ES-I3 (cell line): Measurements from ENCODE around the gene CLEC11A.

Experiments used
- H3K36me3 ChIP-seq: 2 replicates; pipeline ENCODE4 v1.6.1; 2013; ENCODE audit warnings: mild to moderate bottlenecking, low read length, control low read depth, moderate library complexity; ENCODE audit not compliant: insufficient read depth
- H3K4me1 ChIP-seq: 2 replicates; pipeline ENCODE4 v1.6.1; 2013; ENCODE audit warnings: mild to moderate bottlenecking, control low read depth, low read length; ENCODE audit not compliant: insufficient read depth
- H3K9ac ChIP-seq: 2 replicates; pipeline ENCODE4 v1.6.1; 2013; ENCODE audit warnings: low read depth, mild to moderate bottlenecking, low read length, moderate library complexity
- H3K9me3 ChIP-seq: 2 replicates; pipeline ENCODE4 v1.6.1; 2013; ENCODE audit warnings: mild to moderate bottlenecking, low read length, moderate library complexity; ENCODE audit not compliant: control insufficient read depth, insufficient read depth

CLEC11A gene

DNA sequence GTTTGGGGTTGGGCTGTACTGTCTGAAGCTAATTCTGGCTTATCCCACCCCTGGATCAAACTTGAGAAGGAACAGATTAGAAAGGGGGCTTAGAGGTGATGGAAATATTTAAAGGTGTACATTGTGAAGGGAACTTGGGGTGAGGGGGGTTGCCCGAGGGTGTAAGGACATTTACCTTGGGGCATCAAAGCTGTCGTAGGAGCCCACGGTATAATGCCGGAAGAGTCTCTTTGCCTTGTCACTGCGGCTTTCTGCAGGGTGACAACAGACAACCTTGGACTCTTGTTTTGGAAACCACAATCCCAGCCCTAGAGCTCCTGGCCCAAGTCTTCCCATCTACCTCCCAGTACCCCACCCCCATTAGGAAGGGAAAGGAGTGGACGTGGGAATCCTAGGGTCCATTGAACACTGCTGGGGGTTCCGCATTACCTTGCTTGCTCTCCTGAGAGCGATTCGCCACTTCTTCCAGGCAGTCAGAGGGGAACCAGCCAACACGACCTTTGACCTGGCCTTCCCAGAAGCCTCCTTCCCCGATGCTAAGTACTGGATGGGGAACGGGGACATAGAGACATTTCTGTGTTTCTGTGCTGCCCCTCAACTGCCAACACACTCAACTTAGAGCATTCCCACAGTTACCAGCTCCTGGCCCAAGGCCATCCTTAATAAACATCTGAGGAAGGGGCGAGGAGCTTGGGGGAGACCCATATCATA, 25.6 kb upstream of the CLEC11A start:
- Histone ChIP-seq H3K9ac (no peak overlapping the region), H3K9me3 (no peaks in the 10 kb centered on the region), H3K4me1 (peaks cover 3% of the 10 kb centered on the region; the same call in 1 of the 2 replicates), H3K36me3 (no peaks in the 10 kb centered on the region)

DNA sequence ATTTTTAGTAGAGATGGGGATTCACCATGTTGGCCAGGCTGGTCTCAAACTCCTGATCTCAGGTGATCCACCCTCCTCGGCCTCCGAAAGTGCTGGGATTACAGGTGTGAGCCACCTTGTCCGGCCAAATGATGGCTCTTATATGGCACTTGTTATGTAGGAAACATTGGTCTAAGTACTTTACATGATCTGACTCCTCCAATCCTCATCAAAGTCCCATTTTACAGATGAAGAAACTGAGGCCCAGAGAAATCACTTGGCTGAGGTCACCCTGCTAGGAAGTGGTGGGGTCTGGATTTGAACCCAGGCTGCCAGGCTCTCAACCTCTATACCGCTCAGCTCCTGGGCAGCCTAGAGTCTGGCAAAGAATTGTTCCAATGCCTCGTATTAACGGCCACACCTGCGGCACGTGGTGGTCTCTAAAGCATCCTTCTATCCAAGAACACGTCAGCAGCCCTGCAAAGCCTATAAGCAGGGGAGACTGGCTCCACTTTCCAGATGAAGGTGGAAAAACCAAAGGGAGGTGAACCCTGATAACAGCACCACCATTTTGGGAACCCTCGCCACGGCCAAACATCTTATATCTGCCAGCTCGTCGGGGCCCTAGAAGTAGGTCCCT, 21.7 kb upstream of the CLEC11A start:
- peaks cover 3% of the 10 kb centered on the region; the same call in 1 of the 2 replicates for H3K4me1 ChIP-seq
- H3K36me3 ChIP-seq: no peaks in the 10 kb centered on the region
- H3K9me3 ChIP-seq: no peaks in the 10 kb centered on the region
- no peak overlapping the region for H3K9ac ChIP-seq

DNA sequence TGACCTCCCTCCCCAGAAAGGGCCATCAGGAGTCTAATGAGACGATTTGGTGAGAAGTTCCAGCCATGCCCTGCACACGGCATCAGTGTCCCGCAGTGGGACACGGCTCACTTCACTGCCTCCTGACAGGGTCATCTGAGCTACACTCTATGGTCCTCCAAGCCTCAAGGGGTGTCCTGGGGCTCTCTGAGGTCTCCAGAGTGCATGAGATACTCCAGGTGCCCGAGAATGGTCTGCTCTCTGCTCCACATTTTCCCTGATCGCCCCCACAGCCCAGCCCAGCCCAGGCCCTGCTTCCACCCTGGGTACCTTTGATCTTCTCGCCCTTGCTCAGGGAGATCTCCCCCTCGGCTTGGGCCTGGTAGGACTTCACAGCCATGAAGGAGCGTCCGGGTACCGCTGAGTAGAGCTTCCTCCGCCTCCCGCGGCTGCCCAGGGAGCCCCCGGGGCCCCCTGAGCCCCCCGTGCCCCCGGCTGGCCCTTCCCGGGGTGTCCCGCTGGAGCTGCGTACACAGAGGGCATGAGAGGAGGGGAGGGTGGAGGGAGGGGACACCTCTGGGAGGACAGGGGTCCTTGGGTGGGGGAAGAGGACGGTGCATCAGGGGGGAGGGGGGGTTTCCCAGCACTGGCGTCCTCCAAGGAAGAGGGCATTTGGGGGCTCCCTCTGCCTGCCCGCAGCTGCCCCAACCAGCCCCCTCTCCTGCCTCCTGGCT, 20.9 kb upstream of the CLEC11A start:
- no peak overlapping the region for H3K9ac ChIP-seq
- no peaks in the 10 kb centered on the region for H3K36me3 ChIP-seq
- no peaks in the 10 kb centered on the region for H3K9me3 ChIP-seq
- peaks cover 3% of the 10 kb centered on the region; the same call in 1 of the 2 replicates for H3K4me1 ChIP-seq

DNA sequence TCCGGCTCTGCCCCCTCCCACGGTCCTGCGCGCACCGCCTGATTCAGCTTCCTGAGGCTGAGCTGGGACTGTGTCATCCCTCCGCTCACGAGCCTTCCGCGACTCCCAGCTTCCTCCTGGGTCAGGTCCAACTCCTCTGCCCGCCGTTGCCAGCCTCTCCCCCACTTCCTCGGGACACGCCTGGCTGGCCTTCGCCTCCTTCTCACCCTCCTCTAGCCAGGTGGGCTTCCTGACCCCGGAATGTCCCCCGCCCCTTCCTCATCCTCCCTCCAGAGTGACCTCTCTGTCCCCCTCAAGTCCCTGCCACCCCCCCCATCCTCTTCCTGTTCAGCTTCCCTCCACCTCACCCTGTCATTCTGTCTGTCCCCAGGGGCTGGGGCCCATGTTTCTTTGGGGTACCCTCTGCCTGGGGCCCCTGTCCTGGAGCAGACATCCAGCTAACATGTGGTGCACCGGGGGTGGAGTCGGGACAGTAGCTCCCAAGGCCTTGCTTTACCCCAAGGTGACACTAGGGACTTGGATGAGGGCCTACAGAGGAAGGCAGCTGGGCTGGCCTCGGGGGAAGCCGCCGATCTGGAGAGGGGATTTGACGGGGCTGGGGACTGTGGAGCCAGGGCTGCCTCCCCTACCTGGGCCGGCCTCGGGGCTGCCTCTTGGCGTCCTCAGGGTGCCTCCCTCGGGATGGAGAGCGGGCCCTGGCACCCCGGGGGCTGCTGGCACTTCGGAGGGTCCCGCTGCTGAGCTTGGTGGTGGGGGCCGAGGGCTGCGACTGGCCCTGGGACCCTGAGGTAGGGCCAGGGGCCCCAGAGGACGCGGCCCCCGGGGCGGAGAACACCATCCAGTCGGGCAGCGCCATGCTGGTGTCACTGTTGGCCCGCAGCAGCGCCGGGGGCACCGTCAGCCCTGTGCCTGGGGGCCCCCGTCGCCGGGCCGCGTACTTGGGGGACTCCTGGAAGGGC, 20.0 kb upstream of the CLEC11A start:
- H3K9me3 ChIP-seq: no peaks in the 10 kb centered on the region
- H3K4me1 ChIP-seq: peaks cover 3% of the 10 kb centered on the region; the same call in 1 of the 2 replicates
- no peaks in the 10 kb centered on the region for H3K36me3 ChIP-seq
- H3K9ac ChIP-seq: no peak overlapping the region

DNA sequence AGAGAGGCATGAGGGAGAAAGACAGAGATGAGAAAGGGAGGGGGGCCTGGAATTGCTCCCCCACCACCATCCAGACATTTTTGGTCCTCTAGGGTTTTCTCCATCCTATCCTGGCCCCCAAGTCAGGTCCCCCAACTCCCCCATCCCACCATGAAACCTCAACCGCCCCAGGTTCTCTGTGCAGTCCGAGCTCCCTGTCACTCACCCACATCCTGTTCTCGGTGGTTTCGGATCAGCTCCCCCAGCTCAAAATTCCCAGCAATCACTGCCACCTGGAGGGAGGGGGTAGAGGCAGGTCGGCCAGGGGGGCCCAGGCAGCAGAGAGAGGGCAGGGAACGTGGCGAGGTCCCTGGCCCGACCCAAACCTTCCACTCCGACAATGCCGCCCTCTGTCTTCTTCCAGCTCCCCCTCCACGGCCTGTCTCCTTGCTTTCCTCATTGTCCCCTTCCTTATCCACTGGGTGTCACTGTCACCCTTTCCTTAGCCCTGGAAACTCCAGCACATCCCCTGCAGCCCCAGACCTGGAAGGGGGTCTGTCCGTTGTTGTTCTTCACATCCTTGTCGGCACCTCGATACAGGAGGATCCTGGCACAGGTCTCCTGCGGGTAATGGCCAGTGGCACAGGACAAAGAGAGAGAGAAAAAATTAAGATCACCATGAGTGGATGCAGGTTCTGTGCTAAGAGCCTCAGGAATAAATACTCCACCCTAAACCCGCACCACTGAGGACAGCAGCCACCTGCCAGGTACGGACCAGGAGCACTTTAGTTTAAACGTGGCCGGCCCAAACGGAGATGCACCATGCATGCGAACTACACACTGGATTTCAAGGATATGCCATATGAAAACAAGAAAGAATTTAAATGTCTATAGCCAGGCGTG, 19.0 kb upstream of the CLEC11A start:
- no peaks in the 10 kb centered on the region for H3K9me3 ChIP-seq

DNA sequence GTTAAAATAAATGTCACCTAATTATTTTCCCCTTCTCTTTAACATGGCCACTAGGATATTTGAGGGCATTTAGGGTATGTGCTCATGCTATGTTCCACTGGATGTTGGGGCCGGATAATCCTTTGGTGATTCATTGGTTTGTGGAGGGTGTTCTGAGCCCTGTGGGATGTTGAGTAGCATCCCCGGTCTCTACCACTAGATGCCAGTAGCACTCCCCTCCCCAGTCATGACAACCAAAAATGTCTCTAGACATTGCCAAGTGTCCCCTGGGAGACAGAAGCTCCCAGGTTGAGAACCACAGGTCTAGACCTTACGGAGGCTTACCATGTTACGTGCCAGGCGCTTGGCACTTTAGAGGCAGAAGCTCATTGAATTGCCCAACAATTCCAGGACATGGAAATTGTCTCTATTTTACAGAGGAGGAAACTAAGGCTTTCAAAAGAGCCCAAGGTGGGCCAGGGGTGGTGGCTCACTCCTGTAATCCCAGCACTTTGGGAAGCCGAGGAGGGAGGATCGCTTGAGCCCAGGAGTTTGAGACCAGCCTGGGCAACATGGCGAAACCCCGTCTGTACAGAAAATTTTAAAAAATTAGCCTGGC, 17.6 kb upstream of the CLEC11A start:
- H3K9ac ChIP-seq: no peak overlapping the region
- peaks cover 3% of the 10 kb centered on the region; the same call in 1 of the 2 replicates for H3K4me1 ChIP-seq
- no peaks in the 10 kb centered on the region for H3K36me3 ChIP-seq
- H3K9me3 ChIP-seq: no peaks in the 10 kb centered on the region

More for the DNA sequence above, 19.0 kb upstream of the CLEC11A start:
- Histone ChIP-seq H3K36me3 (no peaks in the 10 kb centered on the region), H3K9ac (no peak overlapping the region), H3K4me1 (peaks cover 3% of the 10 kb centered on the region; the same call in 1 of the 2 replicates)

DNA sequence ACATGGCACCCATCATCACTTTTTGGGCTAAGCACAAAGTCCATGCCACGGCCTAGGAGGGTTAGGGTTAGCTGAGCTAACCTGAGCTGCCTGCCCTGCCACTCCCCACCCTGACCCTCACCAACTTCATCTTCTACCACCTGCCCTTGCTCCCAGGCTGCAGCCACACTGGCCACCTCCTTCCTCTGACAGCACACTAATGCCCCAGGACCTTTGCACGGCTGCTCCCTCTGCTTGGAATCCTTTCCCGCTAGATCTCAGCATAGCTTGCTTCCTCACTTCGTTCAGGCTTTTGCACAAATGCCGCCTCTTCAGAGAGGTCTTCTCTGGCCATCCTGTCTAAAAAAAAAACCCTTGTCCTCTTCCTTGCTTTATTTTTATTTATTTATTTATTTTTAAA, 16.8 kb upstream of the CLEC11A start:
- Histone ChIP-seq H3K4me1 (peaks cover 3% of the 10 kb centered on the region; the same call in 1 of the 2 replicates), H3K9me3 (no peaks in the 10 kb centered on the region), H3K36me3 (no peaks in the 10 kb centered on the region), H3K9ac (no peak overlapping the region)

DNA sequence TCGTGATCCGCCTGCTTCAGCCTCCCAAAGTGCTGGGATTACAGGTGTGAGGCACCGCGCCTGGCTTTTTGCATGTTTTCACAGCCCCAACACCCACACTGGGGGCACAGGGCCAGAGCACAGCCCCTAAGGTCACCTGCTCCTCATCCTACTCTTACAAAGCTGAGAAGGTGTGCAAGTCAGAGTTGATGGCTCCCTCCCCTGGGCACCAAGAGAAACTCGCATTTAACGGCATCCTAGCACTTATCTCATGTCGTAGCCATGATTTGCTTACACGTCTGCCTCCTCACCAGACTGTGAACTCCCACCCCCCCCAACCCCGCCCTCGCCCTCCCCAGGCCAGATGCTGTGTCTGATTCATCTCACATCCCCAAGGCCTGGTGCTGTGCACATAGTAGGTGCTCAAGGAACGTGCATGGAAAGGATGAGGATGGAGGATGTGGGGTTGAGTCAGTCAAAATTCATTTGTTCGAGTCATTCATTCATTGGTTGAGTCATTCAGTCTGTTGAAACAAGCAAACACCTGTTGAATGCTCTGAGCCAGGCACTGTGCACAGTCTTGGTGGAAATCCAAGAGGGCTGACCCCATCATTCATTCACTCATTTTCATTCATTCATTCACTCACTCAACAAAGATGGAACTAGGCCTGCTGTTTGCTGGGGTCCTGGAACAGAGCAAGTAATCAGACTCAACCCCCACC, 14.8 kb upstream of the CLEC11A start:
- peaks cover 3% of the 10 kb centered on the region; the same call in 1 of the 2 replicates for H3K4me1 ChIP-seq
- H3K36me3 ChIP-seq: no peaks in the 10 kb centered on the region
- no peak overlapping the region for H3K9ac ChIP-seq
- no peaks in the 10 kb centered on the region for H3K9me3 ChIP-seq

DNA sequence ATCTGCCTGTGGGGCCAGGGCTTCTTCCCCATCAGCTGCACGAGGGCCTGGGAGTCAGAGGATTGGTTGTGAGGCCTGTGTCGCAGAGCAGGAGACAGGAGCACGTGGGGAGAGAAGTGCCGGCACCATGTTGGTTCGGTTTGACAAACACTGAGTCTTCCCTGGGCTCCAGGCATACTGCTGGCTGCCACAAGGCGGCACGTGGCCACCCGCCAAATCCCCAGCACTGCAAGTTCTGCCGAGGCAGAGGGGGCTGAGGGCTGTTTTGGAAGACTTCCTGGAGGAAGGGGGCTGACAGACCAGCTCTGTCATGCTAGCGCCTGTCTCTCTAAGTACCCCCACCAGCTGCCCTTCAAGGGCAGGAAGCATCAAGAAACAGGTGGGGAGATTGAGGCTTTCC, 13.1 kb upstream of the CLEC11A start:
- Histone ChIP-seq H3K9ac (no peak overlapping the region), H3K36me3 (no peaks in the 10 kb centered on the region), H3K9me3 (no peaks in the 10 kb centered on the region), H3K4me1 (no peaks in the 10 kb centered on the region)

DNA sequence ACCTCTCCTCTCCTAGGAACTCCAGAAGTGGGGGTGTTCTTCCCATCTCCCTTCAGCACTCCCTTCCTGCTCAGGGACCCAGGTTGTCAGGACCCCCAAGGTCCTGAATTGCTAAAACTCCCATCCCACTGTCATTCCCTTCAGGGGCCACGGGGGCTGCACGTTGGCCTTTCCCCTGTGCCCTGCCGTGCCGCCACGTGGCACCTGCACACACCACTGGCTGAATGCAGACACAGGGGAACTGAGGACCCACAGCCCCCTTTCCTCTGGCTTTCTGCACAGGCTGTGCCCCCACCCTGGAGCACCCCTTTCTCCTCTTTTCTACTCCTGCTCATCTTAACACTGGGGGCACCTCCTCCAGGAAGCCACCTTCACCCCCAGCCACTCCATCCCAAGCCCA, 12.6 kb upstream of the CLEC11A start:
- no peaks in the 10 kb centered on the region for H3K4me1 ChIP-seq
- H3K9me3 ChIP-seq: no peaks in the 10 kb centered on the region
- H3K36me3 ChIP-seq: no peaks in the 10 kb centered on the region
- no peak overlapping the region for H3K9ac ChIP-seq

DNA sequence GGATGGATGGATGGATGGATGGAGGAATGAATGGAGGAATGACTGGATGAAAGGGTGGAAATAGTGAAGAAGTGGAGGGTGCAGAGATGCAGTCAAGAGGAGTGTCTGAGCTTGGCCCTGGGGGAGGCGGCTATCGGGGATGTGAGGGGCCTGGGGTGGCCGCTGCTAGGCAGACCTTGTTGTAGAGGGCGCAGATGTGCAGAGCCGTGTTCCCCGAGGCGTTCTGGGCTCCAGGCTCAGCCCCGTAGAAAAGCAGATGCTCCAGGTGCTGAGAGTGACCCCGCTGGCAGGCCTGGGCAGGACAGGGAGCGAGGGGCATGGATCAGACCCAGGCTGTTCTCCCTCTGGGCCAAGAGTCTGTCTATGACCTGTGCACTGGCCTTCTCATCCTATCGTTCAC, 12.0 kb upstream of the CLEC11A start:
- Histone ChIP-seq H3K9ac (no peak overlapping the region), H3K36me3 (no peaks in the 10 kb centered on the region), H3K4me1 (no peaks in the 10 kb centered on the region), H3K9me3 (no peaks in the 10 kb centered on the region)

DNA sequence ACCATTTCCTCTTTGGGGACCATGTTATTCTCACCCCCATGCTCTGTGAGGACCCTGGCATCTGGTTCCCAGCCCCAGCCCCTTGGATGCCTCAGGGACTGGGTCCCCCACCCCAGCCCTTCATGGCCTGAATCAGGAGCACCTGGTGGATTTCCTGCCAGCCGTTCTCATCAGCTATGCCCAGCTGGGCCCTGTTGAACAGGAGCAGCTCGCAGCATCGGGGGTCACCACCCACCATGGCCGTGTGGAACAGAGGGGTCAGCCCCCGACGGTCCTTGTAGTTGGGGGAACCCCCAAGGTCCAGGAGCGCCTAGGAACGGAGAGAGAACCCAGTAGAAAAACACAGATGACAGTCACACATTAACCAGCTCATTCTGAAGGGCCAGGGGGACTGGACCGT, 11.4 kb upstream of the CLEC11A start:
- H3K36me3 ChIP-seq: no peaks in the 10 kb centered on the region

More for the DNA sequence above, 11.4 kb upstream of the CLEC11A start:
- Histone ChIP-seq H3K9me3 (no peaks in the 10 kb centered on the region), H3K4me1 (no peaks in the 10 kb centered on the region), H3K9ac (no peak overlapping the region)
